GM04504 (cell line): Measurements from ENCODE around the gene HSF2.

Experiments
- DNase-seq: peaks from one replicate; pipeline ENCODE4 v3.0.0-alpha.2; 2012; ENCODE audit warnings: low read depth

Gene HSF2, protein sequence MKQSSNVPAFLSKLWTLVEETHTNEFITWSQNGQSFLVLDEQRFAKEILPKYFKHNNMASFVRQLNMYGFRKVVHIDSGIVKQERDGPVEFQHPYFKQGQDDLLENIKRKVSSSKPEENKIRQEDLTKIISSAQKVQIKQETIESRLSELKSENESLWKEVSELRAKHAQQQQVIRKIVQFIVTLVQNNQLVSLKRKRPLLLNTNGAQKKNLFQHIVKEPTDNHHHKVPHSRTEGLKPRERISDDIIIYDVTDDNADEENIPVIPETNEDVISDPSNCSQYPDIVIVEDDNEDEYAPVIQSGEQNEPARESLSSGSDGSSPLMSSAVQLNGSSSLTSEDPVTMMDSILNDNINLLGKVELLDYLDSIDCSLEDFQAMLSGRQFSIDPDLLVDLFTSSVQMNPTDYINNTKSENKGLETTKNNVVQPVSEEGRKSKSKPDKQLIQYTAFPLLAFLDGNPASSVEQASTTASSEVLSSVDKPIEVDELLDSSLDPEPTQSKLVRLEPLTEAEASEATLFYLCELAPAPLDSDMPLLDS

DNA sequence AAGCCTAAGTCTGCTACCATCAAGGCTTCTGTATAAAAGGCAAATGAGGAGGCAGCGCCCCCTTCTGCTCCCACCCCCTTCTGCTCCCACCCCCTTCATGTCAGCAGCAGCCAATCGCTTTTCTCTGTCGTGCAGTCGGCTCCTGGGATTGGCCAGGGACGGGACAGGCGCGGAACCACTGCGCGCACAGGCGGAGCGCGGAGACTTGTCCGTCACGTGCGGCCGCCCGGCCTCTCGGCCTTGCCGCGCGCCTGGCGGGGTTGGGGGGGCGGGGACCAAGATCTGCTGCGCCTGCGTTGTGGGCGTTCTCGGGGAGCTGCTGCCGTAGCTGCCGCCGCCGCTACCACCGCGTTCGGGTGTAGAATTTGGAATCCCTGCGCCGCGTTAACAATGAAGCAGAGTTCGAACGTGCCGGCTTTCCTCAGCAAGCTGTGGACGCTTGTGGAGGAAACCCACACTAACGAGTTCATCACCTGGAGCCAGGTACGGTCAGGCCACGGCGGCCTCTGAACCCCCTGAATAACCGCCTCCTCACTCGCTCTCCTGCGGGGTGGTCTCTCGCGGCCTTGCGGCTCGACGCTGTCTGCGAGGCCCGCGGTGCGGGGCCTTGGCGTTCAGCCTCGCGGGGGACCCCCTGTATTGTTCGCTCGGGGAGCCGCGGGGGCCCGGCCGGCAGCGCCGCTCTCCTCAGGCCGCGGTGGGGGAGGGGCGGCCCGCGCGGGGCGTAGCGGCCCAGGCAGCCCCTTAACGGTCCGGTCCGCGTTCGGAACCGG, at the start of gene HSF2:
TSS of gene HSF2 (plus strand) at position 305 of the 773 bp plus-strand sequence. CDS start at position 391, 86 bp downstream.
- DNase-seq, result peak; percentile 96

DNA sequence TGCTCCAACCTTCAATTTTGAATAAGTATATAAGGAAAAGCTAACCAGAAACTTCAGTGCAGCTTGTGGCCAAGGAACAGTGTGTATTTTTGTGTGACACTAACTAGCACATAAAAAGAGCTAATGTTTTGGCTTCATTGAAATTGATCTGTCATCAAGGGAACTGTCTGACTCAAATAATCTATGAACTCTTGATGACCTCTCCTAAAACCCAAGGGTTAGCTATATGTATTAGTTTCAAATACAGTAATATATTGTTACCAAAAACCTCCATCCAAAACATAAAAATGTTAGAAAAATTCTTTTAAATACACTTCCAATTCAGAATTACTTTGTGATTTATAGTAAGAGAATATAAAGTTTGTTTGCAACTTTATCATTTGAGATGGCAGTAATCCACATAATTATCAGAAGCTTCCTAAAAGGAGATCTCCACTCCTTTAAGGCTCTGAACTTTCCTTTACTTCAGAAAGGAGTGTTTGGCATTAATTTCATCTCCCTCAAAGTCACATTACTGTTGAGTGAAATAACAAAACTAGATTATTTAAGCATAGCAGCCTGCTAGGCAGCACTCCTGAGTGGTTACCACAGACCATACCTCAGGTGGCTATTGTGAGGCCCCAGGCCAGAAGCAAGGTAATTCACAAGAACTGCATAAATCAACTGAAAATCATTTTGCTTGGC, 46.3 kb upstream of the HSF2 start:
- no peak for DNase-seq

DNA sequence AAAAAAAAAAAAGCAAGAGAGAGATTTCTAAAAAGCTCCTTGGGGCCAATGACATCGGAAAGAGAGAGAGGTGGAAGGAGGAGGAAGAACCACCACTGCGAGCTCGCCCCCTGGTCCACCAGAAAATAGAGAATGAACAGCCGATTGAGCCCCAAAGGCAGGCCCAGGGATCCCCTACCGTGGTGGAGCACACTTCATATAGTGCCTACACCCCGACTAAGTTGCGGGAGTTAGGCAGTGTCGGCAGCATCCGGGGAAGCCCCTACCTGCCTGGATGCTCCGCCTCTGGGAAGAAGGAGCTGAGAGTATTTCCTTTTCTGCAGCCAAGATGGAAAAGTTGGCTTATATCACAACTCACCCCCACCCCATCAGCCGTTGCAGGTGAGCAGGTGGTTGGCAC, 38.6 kb upstream of the HSF2 start:
- no peak for DNase-seq

DNA sequence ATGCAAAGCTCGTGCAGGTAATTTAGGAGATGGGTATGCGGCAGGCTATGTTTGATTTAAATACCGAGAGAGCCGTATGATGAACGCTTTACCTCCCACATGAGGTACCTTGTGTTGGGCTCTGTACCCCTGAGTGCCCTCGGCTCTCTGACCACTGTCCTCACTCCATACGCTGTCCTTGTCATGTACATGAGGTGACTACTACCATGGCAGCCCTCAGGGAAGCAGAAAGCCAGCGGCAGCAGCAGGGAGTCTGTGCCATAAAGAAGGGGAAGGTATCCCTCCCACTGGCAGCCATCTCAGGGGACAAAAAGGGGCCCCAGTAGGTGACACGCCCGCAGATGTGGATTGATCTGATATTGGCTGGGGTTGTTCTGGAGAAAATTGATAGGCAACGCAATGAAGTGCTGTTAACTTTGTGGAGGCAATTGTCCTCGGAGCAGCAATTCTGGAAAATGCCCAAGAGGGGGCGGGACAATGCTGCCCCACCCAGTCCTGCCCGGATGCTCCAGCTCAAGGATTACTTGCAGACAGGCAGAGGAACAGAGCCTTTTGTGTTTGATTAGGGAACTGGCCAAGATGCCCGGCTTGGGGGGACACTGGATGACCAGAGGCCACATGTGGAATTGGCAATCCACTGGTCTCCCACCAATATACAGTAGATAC, 38.0 kb upstream of the HSF2 start:
- DNase-seq, result no peak

DNA sequence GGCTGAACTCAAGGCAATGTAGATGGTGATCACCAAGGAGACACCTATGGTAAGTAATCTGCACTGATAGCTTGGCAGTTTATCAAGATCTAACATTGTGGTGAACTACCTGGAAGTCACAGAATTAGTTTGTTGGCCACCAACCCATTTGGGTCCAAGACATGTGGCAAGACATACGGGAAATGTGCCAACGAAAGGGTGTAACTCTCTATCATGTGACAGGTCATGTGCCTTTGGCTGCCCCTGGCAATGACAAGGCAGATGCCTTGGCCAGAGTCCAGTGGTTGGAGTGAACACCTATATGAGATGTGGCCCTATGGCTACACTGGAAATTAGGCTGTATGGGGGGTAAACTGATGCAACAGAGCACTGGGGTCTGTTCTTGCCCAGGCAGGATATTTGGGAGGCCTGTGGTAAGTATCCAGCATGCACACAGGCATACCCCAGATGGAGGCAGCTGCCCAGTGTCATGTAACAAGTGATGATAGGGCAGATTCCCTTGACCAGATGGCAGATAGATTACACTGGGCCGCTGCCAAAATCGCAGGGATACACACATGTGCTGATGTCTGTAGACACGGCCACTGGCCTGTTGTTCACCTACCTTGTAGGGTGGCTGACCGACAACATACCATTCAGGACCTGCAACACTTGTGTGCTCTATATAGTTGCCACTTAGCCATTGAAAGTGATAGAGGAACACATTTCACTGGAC, 35.5 kb upstream of the HSF2 start:
- DNase-seq, result no peak

DNA sequence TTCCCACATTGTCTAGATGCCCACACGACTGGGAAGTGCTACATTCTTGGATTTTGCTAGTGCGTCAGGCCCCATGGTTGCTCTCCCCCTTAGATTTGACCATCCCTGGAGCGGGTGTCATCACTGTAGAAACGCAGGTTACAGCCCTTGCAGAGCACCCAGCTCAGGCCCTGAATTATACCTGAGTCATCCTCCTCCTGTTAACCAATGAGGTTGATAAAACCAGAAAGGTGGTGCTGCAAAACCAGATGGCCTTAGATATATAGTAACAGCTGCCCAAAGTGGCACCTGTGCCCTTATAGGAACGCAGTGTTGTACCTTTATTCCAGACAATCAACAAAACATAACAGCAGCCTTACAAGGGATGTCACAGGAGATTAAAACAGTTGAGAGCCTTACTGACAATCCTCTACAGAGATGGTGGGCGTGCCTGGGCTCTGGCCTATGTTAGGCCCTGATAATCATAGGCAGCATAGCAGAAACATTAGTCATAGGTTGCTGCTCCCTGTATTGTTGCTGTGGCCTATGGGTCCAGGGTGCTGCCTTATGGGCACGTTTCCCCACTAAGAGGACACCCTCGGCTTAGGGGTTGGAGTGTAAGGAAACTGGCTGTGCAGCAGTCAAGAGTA, 33.6 kb upstream of the HSF2 start:
- DNase-seq, result no peak

DNA sequence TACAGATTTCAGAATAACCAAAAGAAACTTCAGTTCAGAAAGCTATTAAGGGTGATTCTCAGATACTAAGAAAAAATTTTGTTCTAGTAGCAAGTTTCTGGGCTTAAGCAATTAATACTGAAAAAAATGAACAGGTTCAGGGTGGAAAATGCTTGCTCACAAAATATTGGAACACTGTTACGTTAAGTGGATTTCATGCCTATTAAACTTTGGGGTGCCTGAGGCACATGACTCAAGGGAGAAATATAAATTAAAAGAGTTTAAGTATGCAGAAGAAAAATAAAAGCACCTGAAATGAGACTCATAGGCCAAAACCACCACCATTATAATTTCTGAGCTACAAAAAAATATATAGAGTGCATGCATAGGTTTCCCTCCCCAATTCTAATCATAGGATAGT, 32.3 kb upstream of the HSF2 start:
- DNase-seq, result no peak

DNA sequence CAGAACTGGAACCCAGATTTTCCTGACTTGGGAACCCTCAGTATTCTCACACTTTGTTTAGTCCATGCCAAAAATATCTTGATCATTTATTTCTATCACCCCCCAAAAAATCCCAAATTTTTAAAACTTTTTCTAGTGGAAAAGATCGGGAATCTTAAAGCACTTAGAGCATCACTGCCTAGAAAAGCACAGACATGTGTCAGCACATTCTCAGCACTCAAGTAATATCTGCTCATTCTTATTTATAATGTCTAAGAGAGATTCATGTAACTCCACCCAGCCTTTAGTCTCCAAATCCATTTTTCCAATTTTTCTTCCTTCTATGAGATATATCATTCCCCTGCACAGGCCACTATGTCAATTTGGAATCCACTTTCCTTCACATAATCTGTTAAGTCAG, 29.9 kb upstream of the HSF2 start:
- no peak for DNase-seq

DNA sequence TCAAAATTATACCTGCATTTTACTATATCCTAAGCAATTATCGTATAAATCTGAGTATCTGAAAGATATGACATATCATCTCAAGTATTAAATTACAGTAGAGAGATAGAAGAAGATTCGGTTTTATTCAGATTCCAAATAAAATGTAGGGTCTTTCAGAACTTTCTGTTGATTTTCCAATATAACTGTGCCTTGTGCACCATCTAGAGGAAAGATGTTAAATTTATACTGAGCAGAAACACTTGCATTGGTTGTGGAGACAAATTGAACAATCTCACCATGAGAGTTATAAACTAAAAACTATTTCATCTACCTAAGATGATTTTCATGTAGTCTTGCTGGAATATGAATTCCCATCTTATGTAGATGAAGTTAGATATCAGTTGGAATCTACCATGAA, 26.8 kb upstream of the HSF2 start:
- no peak for DNase-seq

DNA sequence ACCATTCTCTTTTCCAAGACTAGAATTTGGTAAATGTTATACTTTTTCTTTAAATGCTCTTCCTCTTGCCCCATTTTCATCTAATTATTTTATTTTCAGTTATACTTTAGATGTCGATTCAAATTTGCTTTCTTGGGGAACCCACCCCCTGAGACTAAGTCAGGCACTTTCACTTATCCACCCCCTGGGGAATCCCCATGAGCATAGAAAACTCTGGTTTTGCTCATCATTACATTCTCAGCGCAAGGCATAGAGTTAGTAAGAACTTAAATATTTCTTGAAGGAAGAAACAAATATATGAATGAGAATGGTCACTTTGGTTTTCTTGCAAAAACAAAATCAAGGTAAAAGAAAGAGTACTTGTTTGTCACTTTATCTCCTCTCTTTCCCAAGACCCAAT, 25.1 kb upstream of the HSF2 start:
- DNase-seq, result no peak

DNA sequence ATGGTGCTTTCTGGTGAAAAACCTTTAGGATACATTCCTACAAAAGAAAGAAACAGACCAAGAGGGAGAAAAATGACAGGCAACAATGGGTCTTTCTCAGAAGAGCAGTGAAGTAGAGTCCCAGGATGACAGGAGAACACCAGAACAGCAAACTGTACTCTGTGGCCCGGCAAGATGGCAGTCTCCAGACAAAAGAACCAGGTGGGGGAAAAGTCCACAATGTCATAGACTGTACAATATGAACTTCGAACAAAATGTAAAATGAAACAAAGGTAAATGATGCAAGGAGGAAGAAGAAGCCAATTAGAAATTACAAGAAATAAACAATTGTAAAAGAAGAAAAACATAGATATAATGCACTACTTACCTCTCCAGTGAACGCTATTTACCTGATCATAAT, 23.2 kb upstream of the HSF2 start:
- DNase-seq, result no peak

DNA sequence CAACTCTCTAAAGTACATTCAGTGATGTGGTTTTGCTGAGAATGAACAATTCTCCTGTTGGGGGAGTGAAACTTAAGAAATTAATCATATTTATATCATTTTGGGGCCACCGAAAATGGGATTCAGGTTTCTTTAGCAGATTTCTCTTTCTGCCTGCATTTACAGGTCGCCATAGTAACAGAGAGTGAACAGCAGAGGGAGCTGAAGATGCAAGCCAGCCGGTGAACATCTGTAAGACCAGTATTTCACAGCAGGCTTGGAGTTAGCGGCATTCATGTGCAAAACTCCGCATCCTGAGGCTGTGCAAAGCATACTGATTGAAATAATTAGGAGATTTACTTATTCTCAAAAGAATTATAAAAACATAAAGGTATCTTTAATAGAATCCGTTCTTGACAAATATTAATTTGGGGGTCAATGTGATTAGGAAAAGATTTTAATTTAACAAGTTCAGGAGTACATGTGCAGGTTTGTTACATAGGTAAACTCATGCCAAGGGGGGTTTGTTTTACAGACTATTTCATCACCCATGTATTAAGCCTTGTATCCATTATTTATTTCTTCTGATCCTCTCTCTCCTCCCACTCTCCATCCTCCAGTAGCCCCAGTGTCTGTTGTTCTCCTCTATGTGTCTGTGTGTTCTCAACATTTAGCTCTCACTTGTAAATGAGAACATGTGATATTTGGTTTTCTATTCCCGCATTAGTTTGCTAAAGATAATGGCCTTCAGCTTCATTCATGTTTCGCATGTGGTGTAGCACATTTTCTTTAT, 17.8 kb upstream of the HSF2 start:
- peak; percentile 50 for DNase-seq

DNA sequence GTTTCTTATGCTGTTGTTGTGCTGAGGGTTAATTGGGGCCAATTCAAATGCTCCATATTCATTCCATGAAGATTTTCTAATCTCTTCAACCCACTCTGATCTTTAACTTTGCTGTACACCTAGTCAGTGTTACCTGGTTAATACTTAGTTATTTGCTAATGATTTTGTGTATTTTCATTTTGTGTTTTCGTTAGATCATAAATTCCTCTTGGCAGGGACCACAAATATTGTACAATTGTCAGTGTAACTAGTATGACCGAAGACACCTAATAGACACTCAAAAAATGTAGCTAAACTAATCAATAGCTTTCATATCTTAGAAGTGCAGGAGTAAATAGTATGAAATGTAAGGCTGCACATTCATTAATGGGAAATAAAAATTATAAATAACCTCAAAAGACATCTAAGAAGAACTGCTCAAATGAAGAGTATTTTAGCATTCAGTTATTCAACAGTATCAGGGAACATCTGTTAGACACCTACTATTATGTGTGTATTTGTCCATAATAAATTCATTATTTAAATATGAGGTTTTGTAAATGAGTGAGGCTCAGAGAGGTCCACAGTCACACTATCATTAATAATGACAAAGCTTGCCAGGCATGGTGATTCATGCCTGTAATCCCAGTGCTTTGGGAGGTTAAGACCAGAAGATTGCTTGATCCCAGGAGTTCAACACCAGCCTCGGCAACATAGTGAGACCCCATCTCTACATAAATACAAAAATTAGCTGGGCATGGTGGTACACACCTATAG, 13.4 kb upstream of the HSF2 start:
- DNase-seq, result no peak

DNA sequence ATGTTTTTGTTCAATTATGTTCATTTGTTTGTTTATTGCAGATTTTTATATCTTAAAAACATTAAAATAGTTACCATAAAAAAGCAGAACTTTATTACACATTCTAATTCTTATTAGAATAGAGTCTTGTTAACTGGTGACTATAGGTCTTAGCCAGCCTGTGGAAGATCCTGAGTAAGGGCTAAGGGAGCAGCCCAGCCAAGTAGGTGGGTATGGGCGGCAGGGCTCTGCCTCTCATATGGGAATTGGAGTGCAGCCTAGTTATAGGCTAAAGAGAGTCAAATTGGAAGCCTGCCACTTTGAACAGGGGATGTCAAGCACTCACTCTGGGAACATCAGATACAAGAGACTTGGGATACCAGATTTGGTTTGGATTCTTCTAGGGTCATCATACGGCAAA, 10.5 kb upstream of the HSF2 start:
- no peak for DNase-seq

DNA sequence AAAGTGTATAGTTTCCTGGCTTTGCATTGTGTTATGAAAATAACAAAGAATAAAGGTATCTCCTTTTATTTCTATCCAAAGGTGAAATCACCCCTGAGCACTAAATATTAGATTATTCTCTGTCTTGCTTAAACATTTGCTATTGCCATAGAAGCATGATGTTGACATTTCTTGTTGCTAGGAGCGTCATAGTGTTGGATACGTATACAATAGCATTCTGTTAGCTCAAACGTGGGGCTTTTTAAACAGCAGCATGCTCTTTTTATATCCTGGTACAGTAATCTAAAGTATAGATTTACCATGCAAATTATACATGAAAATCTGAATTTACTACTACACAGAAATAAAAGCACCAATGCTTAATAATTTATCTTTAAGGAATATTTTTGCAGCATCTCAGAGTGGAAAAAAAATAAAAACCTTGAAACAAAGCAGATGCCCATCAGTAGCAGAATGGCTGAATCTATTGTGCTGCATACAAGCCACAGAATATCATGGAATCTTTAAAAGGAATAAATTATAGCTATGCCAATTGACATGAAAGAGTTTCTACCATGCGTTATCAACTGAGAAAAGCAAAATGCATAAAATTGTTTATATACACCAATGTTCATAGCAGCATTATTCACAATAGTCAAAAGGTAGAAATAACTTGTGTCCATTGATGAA, 9.6 kb upstream of the HSF2 start:
- no peak for DNase-seq

DNA sequence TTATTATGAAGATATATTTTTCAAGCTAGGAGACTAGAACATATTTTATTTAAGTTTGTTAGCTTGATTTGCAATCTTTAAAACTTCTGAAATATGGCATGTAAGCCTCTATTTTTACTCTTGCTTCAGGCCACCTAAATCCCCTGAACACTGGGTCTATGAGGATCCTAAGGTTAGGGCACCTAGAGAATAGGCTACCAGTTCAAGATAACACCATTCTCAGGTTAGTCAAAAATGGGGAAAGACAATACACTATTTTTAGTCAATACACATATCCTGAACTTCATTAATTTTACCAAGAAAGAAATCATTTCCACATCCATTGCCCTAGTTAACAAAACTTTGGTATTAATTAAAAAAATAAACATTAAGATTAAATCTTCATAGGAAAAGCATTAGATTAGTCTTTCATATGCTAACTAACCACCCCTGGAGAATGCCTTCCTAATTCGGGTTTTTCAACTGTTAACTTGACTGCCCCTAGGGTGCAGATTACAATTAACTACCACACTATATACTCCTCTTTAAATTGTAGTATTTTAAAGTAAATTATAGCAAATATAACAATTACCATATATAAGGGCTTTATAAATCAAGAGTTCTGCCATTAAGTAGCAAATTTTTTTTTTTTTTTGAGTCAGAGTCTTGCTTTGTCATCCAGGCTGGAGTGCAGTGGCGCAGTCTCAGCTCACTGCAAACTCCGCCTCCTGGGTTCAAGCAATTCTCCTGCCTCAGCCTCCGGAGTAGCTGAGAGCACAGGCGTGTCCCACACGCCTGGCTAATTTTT, 6.7 kb upstream of the HSF2 start:
- DNase-seq, result no peak

DNA sequence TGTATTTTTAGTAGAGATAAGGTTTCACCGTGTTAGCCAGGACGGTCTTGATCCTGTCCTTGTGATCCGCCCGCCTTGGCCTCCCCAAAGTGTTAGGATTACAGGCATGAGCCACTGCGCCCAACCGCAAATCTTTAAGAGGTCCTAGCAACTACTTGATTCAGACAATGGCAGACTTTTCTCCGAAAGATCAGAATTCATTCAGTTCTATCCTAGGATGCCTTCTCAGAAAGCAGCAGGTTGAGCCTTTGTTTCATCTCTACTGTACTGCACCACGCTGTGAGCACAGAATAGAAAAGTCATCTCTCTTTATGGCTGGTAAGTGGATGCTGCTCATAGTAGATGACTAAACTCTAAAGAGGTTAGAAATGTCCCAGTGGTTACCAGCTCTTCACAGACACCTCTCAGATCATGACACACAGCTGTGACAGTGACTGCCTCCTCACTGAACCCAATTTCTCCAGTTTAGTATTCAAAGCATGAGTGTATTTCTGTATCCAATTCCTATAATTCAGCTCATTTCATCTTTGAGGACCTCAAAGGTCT, 6.0 kb upstream of the HSF2 start:
- no peak for DNase-seq

DNA sequence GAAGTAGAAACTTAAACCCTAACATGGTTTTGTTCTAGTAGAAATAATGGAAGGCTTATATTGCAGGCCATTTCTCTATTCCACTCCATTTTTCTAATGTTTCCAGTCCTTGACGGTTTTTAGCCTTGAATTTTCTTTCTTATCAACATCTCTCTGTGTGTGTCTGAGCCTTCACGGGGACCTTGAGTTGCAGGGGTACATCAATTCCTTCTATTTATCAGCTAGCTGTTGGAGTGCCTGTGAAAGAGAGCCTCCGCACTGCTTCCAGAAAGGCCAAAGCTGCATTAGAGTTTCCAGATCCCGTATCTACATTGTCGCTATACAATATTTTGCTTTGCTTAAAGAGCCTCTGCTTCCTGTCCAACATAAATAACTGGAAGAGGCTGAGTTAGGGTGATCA, 5.4 kb upstream of the HSF2 start:
- DNase-seq, result no peak
